Measurements from ENCODE around the gene FBXL7. TPM values are rescaled to one million over a fixed set of nuclear protein-coding genes. Genes with fewer than 3 reads are reported as not detected.

The FBXL7 gene
- total and polyA plus RNA-seq, 2 experiments from 2014 or later: 4.5 to 15.2 TPM

GRCh38 chr5:15737036-15737821 is 237.2 kb downstream of the FBXL7 start:
- no peak overlapping the region for H3K4me3 ChIP-seq
- no peaks in the 10 kb centered on the region for H3F3A ChIP-seq (replicated peaks; ENCODE audit: low read depth)
- H3K79me2 ChIP-seq (replicated peaks; ENCODE audit: insufficient read depth): 0 out of 2 replicates have a peak, but pooled peaks cover 6% of the 10 kb centered on the region
- Mint-ChIP-seq H3K4me3 (no peak overlapping the region), H3K27me3 (ENCODE audit: insufficient read depth, low read depth, poor library complexity) (no peaks in the 10 kb centered on the region), H3K27ac (no peak overlapping the region), H3K4me1 (peaks cover 7% of the 10 kb centered on the region; the same call in 2 of the 3 replicates), H3K9me3 (no peaks in the 10 kb centered on the region; the same call in 2 of the 3 replicates), H3K36me3 (ENCODE audit: low read depth) (no peaks in the 10 kb centered on the region)
- no peak overlapping the region for H2AFZ ChIP-seq
- peaks cover 8% of the 10 kb centered on the region; the same call in 1 of the 2 replicates for H3K9me2 ChIP-seq (ENCODE audit: insufficient read depth)
- H3K27ac ChIP-seq (ENCODE audit: low read depth): no peak overlapping the region
- no peaks in the 10 kb centered on the region for H3K27me3 ChIP-seq (ENCODE audit: insufficient read depth)
- no peaks in the 10 kb centered on the region for H4K20me1 ChIP-seq (replicated peaks; ENCODE audit: insufficient read depth)
- no peaks in the 10 kb centered on the region for H3K36me3 ChIP-seq (ENCODE audit: insufficient read depth)
- DNase-seq (ENCODE audit: low spot score) (no peak), ATAC-seq (no peak)
- no peaks in the 10 kb centered on the region for H3K4me1 ChIP-seq (ENCODE audit: insufficient read depth)
- H3K4me2 ChIP-seq: no peak overlapping the region
- TF ChIP-seq CTCF (conservative IDR thresholded peaks at IDR 0.05; ENCODE audit: low read depth in 2 of 2) (no peak), JUNB (IDR thresholded peaks at IDR 0.05; ENCODE audit: unreplicated experiment) (no peak), EZH2phosphoT487 (IDR thresholded peaks at IDR 0.05; ENCODE audit: unreplicated experiment) (no peak), ETS1 (IDR thresholded peaks at IDR 0.05) (no peak), REST (IDR thresholded peaks at IDR 0.05; ENCODE audit: unreplicated experiment) (no peak), STAT1 (IDR thresholded peaks at IDR 0.05; ENCODE audit: unreplicated experiment) (no peak), NANOG (IDR thresholded peaks at IDR 0.05; ENCODE audit: borderline replicate concordance) (no peak)
- TF ChIP-seq, protein P1, sequence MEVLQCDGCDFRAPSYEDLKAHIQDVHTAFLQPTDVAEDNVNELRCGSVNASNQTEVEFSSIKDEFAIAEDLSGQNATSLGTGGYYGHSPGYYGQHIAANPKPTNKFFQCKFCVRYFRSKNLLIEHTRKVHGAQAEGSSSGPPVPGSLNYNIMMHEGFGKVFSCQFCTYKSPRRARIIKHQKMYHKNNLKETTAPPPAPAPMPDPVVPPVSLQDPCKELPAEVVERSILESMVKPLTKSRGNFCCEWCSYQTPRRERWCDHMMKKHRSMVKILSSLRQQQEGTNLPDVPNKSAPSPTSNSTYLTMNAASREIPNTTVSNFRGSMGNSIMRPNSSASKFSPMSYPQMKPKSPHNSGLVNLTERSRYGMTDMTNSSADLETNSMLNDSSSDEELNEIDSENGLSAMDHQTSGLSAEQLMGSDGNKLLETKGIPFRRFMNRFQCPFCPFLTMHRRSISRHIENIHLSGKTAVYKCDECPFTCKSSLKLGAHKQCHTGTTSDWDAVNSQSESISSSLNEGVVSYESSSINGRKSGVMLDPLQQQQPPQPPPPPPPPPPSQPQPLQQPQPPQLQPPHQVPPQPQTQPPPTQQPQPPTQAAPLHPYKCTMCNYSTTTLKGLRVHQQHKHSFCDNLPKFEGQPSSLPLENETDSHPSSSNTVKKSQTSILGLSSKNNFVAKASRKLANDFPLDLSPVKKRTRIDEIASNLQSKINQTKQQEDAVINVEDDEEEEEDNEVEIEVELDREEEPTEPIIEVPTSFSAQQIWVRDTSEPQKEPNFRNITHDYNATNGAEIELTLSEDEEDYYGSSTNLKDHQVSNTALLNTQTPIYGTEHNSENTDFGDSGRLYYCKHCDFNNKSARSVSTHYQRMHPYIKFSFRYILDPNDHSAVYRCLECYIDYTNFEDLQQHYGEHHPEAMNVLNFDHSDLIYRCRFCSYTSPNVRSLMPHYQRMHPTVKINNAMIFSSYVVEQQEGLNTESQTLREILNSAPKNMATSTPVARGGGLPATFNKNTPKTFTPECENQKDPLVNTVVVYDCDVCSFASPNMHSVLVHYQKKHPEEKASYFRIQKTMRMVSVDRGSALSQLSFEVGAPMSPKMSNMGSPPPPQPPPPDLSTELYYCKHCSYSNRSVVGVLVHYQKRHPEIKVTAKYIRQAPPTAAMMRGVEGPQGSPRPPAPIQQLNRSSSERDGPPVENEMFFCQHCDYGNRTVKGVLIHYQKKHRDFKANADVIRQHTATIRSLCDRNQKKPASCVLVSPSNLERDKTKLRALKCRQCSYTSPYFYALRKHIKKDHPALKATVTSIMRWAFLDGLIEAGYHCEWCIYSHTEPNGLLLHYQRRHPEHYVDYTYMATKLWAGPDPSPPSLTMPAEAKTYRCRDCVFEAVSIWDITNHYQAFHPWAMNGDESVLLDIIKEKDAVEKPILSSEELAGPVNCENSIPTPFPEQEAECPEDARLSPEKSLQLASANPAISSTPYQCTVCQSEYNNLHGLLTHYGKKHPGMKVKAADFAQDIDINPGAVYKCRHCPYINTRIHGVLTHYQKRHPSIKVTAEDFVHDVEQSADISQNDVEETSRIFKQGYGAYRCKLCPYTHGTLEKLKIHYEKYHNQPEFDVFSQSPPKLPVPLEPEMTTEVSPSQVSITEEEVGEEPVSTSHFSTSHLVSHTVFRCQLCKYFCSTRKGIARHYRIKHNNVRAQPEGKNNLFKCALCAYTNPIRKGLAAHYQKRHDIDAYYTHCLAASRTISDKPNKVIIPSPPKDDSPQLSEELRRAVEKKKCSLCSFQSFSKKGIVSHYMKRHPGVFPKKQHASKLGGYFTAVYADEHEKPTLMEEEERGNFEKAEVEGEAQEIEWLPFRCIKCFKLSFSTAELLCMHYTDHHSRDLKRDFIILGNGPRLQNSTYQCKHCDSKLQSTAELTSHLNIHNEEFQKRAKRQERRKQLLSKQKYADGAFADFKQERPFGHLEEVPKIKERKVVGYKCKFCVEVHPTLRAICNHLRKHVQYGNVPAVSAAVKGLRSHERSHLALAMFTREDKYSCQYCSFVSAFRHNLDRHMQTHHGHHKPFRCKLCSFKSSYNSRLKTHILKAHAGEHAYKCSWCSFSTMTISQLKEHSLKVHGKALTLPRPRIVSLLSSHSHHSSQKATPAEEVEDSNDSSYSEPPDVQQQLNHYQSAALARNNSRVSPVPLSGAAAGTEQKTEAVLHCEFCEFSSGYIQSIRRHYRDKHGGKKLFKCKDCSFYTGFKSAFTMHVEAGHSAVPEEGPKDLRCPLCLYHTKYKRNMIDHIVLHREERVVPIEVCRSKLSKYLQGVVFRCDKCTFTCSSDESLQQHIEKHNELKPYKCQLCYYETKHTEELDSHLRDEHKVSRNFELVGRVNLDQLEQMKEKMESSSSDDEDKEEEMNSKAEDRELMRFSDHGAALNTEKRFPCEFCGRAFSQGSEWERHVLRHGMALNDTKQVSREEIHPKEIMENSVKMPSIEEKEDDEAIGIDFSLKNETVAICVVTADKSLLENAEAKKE (CRISPR knock-in tag; IDR thresholded peaks at IDR 0.05): no peak
